Inflammatory macrophage treated with lipopolysaccharide for 1 hour (primary cell): ENCODE data around the gene MATN1.
"Not testable (repeated sequence)": the region's sequence is repeated elsewhere in the genome, so short reads cannot be mapped to it uniquely, and the experiment has no call there.

ENCODE experiments used
- DNase-seq, 2 donors: peaks; one replicate each; pipeline ENCODE4 v3.0.0-alpha.2; 2020 to 2022

Gene MATN1

GRCh38 chr1:30693822-30694221, 29.6 kb downstream of the MATN1 start:
- no peak for DNase-seq

- DNase-seq: no peak
Measured at GRCh38 chr1:30693366-30693765, 30.0 kb downstream of the MATN1 start.

- DNase-seq: no peak
Measured at GRCh38 chr1:30692948-30693301, 30.5 kb downstream of the MATN1 start.

DNA sequence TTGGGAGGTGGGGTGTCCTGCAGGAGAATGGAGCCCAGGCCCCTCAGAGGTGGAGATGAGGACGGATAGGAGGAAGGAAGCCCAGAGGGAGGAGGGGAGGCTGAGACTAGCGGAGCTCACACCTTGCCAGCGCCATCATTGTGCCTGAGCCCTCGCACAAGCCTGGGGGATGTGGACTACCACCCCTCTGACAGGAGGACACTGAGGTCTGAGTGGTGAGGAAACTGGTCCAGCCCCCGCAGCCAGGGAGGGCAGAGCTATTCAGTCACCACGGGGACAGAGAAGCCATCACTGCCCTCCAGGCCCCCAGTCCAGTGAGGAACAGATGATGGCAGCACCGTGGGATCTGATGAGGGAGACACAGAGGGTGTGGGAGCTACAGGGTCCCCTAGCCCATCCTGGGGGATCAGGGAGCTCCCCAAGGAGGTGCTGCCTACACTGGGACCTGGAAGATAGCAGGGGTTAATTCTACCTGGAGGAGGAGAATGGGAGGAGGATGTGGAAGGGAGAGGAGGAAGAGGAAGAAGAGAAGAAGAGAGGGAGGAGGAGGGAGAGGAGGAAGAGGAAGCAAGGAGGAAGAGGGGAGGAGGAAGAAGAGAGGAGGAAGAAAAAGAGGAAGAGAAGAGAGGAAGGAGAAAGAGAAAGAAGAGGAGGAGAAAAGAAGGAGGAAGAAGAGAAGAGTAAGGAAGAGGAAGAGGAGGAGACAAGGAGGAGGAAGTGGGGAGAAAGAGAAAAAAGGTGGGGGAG, 31.0 kb downstream of the MATN1 start:
- no peak for DNase-seq

GRCh38 chr1:30691480-30691879, 31.9 kb downstream of the MATN1 start:
- no peak for DNase-seq

- no peak for DNase-seq
Measured at GRCh38 chr1:30689901-30690645, 33.3 kb downstream of the MATN1 start.

GRCh38 chr1:30688920-30689794, 34.2 kb downstream of the MATN1 start:
- no peak for DNase-seq

- not testable (repeated sequence) for DNase-seq
Measured at GRCh38 chr1:30688516-30688915, 34.9 kb downstream of the MATN1 start.

DNA sequence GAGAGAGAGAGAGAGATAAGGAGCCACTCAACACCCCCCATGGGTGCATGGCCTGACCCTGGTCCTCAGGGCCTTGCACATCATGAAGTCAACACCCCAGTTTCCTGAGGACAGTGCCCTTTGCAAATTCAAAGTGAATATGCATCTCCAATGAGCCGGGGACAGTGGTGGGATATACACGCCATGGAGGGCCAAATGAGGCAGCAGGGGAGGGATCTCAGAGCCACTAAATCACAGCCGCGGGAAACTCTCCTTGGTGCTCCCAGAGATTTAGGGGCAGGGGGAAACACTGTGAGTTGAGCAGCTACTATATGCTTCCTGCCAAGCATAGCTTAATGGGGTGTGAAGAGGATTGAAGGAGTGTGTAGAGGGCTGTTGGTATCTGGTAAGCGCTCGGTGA, 35.5 kb downstream of the MATN1 start:
- no peak for DNase-seq

DNA sequence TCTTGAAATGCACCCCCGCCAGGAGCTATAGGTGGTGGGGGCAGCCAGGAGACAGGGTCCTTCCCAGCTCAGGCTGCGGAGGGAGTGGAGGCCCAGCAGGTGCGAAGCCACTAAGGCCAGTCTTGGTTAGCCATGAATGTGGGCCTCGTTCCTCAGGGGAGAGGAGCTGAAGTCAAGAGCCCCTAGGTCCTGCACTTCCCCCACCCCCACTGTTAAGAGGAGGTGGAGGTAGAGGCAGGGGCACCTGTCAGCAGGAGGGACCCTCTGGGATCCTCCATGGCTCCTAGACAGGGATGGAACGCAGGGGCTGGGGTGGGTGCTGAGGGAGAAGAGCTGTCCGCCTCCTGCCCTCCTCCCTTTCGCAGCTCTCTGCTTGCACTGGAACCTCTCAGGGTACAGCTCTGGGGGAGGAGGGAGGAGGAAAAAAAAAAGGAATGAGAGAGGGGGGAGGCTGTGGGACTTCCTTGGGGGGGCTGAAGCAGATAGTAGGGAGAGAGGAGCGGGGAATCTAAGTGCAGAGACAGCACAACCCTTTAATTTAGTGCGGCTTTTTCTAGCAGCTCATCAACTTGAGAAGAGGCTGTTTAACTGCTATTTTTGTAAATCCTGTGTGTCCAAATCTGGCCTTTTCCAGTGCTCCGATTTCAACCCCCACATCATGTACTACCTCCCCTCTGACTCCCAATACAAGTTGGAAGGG, 37.0 kb downstream of the MATN1 start:
- DNase-seq: no peak

DNA sequence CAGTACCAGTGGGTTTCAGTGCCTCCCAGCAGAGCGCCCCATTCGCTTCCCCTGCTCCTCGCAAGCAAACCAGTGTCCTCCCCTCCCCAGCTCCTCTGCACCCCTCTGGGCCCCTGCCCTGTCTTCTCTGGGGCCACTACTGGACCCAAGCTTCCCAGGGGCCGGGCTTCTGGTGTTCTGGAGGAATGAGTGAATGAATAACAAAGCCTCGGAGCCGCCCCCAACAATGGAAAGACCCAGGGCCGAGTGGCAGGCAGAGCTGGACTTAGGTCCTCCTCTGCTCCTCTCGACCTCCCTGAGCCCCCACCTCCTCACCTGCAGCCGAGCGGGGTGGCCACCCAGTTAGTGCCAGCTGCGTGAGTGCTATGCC, 37.6 kb downstream of the MATN1 start:
- DNase-seq: no peak

DNA sequence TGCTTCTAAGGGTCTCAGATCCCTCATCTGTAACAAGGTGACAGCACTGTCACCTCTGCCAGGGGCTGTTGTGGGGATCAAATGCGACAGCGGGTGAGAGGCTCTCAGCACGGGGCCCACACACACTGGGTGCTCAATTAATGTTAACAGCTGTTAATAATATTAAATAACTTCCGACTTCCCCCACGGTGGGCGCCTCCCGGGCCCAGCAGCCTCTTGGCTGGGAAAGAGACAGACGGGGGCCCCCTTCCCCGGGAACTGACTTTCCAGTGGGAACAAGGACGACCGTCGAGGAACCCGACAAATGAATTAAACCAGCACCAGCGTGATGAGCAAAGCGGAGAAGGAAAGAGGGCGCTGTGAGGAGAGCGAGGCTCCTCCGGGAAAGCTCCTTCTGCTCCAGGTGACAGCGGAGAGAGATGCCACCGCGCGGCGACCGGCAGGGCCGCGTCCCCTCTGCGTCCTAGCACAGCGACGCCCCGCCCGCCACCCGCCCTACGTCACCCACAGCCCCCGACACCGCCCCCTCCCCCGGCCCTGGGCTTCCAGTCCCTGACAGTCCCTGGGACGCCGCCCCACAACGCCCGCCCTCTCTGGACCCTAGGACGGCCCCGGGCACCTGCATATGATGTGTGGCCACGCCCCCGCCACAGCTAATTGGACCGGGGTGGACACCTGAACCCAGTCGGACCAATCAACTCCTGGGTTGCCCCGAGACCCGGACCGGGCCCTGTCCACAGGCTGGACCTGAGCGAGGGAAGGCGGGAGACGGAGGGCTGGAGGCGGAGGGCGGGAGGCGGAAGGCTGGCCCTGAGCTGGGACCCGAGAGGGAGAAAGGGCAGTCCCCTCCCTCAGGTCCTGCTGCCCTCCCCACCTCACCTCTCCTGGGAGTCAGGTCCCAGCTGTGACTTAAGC, 38.2 kb downstream of the MATN1 start:
- DNase-seq: no peak

- no peak for DNase-seq
Measured at GRCh38 chr1:30684259-30684658, 39.1 kb downstream of the MATN1 start.

DNA sequence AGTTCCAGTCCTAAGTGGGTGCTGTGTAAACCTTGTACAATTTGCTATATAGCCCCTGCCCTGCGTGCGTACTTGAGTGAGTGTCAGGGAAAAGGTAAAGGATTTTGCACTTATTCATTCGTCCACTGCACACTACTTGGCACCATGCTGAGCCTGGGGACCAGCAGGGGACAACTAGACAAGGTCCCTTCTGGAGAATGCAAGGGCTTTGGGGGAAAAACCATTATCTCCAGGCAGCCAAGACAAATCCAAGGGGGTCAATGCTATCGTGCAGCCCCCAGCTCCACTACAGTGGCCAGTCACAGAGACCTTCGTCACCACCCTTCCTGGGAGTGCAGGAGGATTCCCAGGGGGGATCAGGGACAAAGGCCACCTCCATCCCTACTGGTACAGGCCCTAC, 39.7 kb downstream of the MATN1 start:
- DNase-seq: no peak

GRCh38 chr1:30682396-30683275, 40.7 kb downstream of the MATN1 start:
- DNase-seq: no peak

- no peak for DNase-seq
Measured at GRCh38 chr1:30681782-30682181, 41.6 kb downstream of the MATN1 start.

DNA sequence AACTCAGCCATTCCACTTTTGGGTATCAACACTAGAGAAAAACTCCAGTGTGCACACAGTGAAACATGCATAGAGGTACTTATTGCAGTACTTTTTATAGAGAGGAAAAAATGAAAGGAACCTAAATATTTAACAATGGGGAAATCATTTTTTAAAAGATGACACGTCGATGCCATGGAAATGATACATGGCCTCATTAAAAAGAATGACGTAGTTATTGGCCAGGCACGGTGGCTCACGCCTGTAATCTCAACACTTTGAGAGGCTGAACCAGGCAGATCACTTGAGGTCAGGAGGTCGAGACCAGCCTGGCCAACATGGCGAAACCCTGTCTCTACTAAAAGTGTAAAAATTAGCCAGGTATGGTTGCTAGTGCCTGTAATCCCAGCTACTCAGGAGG, 42.5 kb downstream of the MATN1 start:
- DNase-seq: no peak

GRCh38 chr1:30680429-30680828, 43.0 kb downstream of the MATN1 start:
- no peak for DNase-seq

- no peak for DNase-seq
Measured at GRCh38 chr1:30679976-30680305, 43.4 kb downstream of the MATN1 start.

GRCh38 chr1:30679201-30679975, 44.0 kb downstream of the MATN1 start:
- DNase-seq: no peak
